HG03060 (cell line): Measurements from ENCODE around the gene D2HGDH.
"Not testable (repeated sequence)": the region's sequence is repeated elsewhere in the genome, so short reads cannot be mapped to it uniquely, and the experiment has no call there.

Experiments
- ATAC-seq: cut with Tn5 transposase; IDR thresholded peaks from one replicate; pipeline ENCODE4 v1.9.1; 2021; ENCODE audit warnings: low read depth, moderate number of reproducible peaks; ENCODE audit not compliant: unreplicated experiment

Gene D2HGDH

DNA sequence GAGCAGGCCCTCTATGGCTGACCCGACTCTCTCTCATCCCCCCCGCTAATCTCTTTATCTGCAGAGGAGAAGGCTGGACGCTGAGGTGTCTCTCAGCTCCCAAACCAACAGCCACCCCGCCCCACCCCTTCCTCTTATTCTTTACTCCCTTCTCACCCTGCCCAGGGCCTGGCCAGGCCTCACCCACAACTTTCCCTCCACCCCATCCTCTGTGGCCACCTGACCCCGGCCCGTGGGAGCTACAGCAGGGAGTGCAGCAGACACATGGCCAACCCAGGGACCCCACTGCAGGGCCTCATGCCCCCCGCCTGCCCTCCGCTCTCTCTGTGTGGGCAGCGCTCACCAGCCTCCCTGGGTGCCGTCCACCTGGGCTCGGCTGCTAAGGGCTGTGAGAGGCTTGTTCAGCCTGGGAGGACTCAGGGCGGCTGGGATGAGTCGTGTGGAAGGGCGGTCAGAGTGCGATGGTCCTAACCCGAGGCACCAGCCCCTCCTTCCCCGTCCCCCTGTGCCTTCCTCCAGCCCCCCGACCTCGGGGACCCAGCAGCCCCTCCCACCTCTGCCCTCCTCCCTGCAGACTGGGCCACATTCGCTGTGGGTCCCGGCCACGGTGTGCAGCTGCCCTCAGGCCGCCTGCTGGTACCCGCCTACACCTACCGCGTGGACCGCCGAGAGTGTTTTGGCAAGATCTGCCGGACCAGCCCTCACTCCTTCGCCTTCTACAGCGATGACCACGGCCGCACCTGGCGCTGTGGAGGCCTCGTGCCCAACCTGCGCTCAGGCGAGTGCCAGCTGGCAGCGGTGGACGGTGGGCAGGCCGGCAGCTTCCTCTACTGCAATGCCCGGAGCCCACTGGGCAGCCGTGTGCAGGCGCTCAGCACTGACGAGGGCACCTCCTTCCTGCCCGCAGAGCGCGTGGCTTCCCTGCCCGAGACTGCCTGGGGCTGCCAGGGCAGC, 81.3 kb downstream of the D2HGDH start:
- no peak for ATAC-seq

DNA sequence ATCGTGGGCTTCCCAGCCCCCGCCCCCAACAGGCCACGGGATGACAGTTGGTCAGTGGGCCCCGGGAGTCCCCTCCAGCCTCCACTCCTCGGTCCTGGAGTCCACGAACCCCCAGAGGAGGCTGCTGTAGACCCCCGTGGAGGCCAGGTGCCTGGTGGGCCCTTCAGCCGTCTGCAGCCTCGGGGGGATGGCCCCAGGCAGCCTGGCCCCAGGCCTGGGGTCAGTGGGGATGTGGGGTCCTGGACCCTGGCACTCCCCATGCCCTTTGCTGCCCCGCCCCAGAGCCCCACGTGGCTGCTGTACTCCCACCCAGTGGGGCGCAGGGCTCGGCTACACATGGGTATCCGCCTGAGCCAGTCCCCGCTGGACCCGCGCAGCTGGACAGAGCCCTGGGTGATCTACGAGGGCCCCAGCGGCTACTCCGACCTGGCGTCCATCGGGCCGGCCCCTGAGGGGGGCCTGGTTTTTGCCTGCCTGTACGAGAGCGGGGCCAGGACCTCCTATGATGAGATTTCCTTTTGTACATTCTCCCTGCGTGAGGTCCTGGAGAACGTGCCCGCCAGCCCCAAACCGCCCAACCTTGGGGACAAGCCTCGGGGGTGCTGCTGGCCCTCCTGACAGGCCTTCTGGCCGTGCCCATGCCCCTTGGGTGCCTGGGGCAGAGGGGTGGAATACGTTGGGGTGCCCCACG, 82.1 kb downstream of the D2HGDH start:
- ATAC-seq, result no peak

DNA sequence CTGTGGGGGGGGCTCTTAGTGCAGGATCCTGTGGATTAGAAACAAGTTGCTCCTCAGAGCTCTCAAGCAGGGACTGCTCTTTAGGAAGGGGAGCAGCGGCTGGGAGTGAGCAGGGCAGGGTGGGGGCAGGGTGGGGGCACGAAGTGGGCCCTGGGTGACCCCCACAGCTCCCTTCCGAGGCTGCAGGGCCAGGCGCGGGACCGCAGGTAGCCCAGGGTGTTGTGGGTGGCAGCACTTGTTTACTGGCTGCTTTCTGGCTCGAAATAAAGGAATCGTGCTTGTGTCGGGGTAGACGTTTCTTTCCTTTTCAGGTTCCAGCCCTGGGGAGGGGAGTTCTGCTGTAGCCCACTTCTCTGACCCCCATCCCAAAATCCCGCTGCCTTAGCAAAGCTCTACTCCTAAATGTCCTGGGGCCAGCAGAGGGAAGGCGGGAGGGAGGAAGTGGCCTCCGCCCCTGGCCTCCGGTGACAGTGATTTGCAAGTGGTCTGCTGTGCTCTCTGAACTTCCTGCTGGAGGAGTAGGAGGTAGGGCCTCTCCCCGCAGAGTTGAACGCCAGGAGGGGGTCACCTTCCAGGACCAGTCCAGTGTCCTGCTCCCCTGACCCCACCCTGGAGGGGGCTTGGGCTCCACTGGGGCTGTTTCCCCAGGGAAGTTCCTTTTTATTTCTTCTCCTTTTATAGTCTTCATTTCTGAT, 82.8 kb downstream of the D2HGDH start:
- no peak for ATAC-seq

DNA sequence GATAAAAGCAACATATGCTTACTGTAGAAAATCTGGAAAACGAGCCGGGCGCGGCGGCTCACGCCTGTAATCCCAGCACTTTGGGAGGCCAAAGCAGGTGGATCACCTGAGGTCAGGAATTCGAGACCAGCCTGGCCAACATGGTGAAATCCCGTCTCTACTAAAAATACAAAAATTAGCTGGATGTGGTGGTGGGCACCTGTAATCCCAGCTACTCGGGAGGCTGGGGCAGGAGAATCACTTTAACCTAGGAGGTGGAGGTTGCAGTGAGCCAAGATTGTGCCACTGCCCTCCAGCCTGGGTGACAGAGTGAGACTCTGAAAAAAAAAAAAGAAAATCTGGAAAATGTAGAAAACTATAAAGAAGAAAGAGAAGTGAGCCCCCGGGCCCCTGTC, 83.4 kb downstream of the D2HGDH start:
- ATAC-seq, result not testable (repeated sequence)
